NT2/D1 (cell line): Measurements from ENCODE around the gene PKLR.

Experiments used
- SUZ12 ChIP-seq: IDR thresholded peaks from 2 replicates; pipeline ENCODE4 v1.6.1; 2011; ENCODE audit not compliant: insufficient read length, insufficient read depth; ENCODE audit errors: extremely low read depth
- ZNF274 ChIP-seq: IDR thresholded peaks from 2 replicates; pipeline ENCODE4 v1.6.1; 2011; ENCODE audit warnings: mild to moderate bottlenecking, low read depth, low read length

DNA sequence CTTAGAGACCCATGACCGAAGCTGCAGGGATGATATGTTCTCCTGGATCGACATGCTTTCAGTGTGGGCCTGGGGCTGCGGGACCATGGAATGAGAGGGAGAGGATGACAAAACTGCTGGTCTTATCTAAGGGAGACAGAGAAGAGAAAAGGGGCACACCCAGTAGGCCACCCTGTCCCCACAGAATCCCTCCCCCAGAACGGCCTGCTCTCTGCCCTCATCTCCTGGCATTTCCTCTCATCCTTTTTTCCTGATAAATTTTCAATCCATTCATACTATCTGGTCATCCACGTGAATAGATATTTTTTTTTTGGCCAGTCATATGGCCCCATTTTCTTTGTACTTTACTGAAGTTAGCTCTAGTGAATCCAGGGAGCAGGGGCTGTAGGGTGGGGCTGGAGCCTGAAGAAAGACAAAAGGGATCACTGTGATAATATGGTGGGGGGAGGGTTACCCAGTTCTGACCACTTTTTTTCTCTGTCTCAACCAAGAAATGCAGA, at the start of gene PKLR:
- TF ChIP-seq SUZ12 (no peak), ZNF274 (no peak)
